NCI-H187 treated with DMSO at 0.1 percent for 48 hours (cell line): Measurements from ENCODE around the gene TOR1AIP1.
A peak's percentile ranks its signal among the peaks of the same experiment; 100 is the strongest.
"Not testable (repeated sequence)": the region's sequence is repeated elsewhere in the genome, so short reads cannot be mapped to it uniquely, and the experiment has no call there.

Source experiments
- DNase-seq: peaks from one replicate; lab custom pipeline; 2025; lab: John Stamatoyannopoulos, UW

The TOR1AIP1 gene

DNA sequence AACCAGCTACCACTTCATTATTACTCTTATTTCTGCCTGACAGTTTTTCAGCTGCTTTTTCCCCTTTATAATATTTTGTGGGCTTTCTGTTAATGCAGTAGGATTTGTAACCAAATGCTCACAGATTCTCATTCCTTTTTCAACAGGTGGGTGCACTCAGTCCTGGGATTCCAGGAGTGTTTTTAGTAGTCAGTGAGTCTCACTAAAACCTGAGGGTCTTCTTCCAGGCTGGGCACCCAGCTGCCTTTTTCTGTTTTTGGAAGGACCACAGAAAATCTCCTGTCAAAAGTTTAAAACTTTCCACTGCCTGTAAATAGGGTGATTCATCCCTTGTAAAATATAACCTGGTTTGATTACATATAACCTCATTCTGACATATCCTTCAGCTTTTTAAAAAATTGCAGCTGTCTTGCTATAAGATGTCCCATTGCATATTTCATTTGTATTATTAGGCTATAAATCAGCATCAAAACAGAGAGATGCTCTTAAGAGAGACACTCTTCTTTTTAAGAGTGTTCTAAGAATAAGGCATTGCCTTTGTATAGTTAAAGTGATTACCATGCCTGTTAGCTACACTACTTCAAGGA, 55.7 kb downstream of the TOR1AIP1 start:
- no peak for DNase-seq

DNA sequence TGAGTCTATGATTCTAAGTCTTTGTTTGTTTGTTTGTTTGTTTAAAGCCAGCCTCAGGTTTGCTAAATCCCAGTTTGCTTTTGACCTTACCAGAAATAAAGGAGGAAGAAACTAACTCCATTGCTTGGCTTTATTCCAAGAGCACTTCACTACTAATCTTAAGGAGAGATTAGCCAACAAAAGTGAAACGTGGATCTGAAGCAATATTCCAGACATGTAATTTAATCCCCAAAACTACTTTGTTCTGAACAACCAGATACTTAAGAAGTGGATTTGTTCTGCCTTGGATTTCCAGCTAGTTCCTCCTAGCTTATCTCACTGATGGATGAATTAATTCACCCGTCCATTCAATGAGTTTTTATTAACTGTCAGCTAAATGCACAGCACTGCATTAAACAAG, 56.7 kb downstream of the TOR1AIP1 start:
- DNase-seq: no peak

GRCh38 chr1:179939941-179940340, 57.9 kb downstream of the TOR1AIP1 start:
- DNase-seq: no peak

DNA sequence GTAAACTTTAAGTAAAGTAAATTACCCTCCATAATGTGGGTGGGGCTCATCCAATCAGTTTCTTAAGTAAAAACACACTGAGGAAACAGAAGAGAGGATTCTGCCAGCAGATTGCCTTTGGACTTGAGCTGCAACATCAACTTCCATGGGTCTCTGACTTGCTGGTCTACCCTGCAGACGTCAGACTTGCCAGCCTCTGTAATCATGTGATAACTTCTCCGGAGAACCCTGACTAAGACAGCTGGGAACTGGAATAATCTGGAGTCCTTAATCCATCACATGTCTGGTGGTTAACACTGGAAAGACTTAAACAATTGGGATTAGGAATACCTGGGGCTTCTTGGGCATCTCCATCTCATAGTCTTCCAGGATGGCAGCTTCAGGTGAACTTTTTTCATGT, 59.4 kb downstream of the TOR1AIP1 start:
- no peak for DNase-seq

GRCh38 chr1:179950651-179951050, 68.6 kb downstream of the TOR1AIP1 start:
- no peak for DNase-seq

DNA sequence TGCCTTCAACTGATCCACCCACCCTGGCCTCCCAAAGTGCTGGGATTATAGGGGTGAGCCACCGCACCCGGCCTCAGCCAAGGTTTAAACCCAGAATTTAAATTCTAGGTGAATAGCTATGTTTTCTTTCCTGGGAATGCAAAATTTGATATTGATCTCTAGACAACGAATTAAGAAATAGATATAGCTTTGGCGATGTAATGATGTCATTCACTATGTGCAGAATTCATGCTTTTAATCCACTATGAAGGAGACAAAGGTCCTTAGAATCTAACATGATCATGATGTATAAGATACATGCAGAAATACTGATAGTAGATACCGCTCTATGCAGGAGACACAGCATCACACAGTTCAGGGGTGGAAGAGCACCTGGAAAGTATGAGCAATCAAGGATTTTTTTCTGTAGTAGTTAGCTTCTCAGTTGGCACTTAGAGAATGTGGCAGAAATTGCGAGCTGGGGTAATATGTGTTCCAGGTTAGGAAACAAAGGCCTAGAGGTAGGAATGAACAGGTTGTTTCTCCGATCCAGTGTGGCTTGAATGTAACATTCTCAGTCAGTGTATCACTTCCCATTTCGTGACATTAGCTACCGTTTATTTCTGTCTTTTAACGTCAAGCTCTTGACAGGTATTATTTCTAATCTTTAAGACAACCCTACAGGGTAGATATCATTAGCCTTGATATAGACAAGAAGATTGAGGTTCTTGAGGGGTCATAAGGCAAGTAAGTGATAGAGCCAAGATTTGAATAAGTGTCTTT, 69.5 kb downstream of the TOR1AIP1 start:
- no peak for DNase-seq

- DNase-seq: no peak
Measured at GRCh38 chr1:179952186-179952585, 70.1 kb downstream of the TOR1AIP1 start.

DNA sequence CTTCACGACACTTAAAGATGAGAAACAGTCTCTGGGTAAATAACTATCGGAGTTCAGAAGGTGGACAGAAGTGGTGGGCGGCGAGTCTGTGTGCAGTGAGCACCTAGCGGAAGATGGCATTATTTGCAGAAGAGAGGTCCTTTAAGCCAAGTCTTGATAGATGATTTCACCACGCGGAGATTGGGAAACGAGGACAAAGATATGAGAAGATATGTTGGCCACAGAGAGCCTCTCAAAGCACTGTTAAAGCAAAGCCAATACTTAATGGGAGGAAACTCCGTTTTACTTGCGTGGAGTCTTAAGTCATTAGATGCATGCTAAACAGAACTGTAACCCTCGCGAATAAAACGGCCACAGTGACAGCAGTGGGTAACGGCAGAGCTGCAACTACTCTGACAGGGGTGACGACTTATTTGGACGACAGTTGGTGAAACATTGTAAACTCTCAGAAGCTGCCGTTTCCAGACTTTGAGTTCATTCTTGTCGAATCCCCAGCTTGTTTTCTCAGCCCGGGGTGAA, 71.9 kb downstream of the TOR1AIP1 start:
- DNase-seq: peak; percentile 77

DNA sequence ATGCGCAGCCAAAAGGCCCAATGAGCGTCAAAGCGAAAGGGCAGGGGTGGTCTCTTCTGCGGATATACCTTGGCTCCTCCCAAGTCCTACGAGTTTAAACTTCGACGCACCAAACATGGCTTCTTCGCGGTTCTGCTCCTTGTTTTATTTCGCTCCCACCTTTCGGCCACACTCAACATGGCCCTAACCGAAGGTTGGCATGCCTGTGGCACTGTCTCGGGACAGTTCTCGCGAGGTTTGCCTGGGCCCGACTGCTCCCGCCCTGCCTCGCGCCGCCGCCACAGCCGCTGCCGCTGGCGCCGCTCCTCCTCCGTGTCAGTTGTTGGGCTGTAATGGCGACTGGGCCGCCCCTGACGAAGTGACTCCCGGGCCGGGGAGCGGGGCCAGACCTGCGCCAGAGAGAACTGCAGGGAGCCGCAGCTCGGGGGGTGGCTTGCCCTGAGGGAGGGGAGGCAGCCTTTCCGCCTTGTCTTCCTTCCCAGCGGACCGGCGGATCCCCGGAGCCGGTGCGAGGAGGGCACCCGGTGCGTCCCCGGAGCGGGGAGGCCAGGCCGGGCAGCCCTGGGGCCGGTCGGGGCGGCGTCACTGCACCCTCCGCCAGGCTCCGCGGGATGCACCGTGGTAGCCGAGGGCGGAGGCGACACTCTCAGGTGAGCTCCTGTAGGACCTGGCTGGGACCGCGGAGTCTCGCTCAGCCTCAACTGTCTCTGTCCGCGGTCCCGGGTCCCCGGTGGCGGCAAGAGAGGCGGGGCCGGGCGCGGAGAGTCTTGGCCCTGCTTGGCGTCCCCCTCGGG, 72.6 kb downstream of the TOR1AIP1 start, which contains the start of gene CEP350:
Gene CEP350, plus strand, starts transcription at position 318 of the 794 bp plus-strand sequence. CDS start 31,372 bp downstream, outside the sequence.
- DNase-seq: peak; percentile 99

GRCh38 chr1:179955287-179955680, 73.2 kb downstream of the TOR1AIP1 start:
- DNase-seq: no peak

DNA sequence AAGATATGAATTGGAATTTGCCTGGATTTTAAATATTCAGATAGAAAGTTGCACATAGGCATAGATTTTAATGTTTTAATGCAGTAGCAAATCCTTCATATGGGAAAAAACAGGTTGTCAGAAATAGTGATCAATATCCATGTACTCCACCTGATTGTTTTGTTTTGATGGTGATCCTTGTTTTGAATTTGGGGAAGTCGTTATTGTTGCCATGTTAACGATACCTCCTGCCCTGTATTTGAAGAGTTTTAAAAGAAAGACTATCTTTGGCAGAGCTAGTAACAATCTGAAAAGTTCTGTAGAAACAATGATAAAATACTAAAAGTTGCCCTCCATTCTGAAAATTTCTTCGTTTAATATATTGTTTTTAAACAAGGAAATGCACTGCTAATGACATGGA, 73.6 kb downstream of the TOR1AIP1 start:
- DNase-seq: no peak

DNA sequence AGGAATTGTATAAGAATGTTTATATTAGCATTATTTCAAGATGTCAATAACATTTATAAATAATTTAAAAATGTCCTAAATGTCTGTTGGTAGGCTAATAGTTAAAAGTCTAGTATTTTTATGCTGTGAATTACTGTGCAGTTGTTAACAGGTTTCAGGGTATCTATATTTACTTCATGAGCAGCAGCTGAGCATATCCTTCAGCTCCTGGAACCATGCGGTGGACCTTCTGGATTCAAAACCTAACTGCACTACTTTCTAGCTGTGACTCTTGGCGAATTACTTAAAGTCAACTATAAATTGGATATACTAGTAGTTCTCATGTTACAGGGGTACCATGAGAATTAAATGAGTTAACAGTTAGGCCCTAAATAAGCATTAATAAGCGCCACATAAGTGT, 76.3 kb downstream of the TOR1AIP1 start:
- DNase-seq: no peak

GRCh38 chr1:179962168-179962567, 80.1 kb downstream of the TOR1AIP1 start:
- DNase-seq: not testable (repeated sequence)

GRCh38 chr1:179966551-179966950, 84.5 kb downstream of the TOR1AIP1 start:
- DNase-seq: no peak

DNA sequence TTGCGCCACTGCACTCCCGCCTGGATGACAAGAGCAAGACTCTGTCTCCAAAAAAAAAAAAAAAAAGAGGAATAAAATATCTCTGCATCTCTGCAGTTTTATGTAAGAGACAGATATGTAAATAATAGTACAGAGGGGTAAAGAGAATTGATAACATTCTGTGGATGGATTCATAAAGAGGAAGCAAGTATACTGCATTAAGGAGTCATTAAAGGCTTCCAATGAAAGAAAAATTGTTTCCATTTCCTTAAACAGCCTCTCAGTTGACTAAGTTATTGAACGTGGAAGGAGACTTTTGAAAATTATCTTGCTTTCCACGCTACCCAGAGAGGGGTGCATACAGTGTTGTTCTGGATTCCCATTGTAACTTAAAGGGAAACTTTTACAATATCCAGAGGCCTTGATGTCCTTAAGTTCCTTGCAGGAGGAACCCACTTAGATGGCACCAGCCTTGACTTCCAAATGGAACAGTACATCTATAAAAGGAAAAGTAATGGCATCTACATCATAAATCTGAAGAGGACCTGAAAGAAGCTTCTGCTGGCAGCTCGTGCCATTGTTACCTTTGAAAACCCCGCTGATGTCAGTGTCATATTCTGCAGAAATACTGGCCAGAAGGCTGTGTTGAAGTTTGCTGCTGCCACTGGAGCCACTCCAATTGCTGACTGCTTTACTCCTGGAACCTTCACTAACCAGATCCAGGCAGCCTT, 86.4 kb downstream of the TOR1AIP1 start:
- DNase-seq: no peak

DNA sequence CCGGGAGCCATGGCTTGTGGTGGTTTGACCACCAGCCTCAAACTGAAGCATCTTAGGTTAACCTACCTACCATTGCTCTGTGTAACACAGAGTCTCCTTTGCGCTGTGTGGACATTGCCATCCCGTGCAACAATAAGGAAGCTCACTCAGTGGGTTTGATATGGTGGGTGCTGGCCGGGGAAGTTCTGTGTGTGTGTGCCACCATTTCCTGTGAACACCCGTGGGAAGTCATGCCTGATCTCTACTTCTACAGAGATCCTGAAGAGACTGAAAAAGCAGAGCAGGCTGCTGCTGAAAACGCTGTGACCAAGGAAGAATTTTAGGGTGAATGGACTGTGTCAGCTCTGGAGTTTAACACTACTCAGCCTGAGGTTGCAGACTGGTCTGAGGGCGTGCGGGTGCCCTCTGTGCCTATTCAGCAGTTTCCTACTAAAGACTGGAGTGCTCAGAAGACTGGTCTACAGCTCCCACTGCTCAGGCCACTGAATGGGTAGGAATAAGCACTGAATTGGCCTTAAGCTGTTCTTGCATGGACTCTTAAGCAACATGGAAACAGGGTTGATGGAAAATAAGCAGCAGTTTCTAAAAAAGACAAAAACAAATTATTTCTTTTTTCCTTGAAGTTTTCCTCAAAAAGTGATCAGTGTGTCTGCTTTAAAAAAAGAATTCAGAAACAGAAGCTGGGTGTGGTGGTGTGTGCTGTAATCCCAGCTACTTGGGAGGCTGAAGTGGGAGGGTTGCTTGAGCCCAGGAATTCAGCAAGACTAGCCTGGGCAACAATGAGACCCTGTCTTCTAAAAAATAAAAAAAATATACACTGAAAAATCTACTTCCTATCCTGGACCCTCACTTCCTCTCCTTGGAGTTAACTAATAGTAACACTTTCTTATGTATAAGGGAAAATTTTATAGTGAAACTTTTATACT, 87.2 kb downstream of the TOR1AIP1 start:
- DNase-seq: no peak
